Hepatocyte (in vitro differentiated cells): Measurements from ENCODE around the gene BTN1A1.

Source experiments
- CTCF ChIP-seq: fragments of 200-600 bp; sonication (generic); IDR thresholded peaks from 2 replicates; pipeline ENCODE4 v1.5.1; 2016; ENCODE audit warnings: antibody characterized with exemption, mild to moderate bottlenecking; ENCODE audit not compliant: poor library complexity
- EZH2 ChIP-seq: fragments of 200-600 bp; sonication (generic); IDR thresholded peaks from 2 replicates; pipeline ENCODE4 v1.6.1; 2016; ENCODE audit warnings: antibody characterized with exemption, mild to moderate bottlenecking, borderline replicate concordance
- EZH2phosphoT487 ChIP-seq: fragments of 200-600 bp; sonication (generic); IDR thresholded peaks from one replicate; pipeline ENCODE4 v1.6.1; 2018; ENCODE audit warnings: antibody characterized with exemption, mild to moderate bottlenecking, low read depth, moderate library complexity; ENCODE audit not compliant: unreplicated experiment, severe bottlenecking

GRCh38 chr6:26502165-26502564 lies 2.1 kb downstream of the BTN1A1 start:
- TF ChIP-seq CTCF (no peak), EZH2 (no peak), EZH2phosphoT487 (no peak)
